Measurements from ENCODE around the gene ZNF780B. TPM values are rescaled to one million over a fixed set of nuclear protein-coding genes. Genes with fewer than 3 reads are reported as not detected.

ZNF780B gene
- total and polyA plus RNA-seq, 2 of the 8 experiments (the other 6 are each of a cell fraction or from before 2014, with no cell fraction given): 3.1 to 22.4 TPM

DNA sequence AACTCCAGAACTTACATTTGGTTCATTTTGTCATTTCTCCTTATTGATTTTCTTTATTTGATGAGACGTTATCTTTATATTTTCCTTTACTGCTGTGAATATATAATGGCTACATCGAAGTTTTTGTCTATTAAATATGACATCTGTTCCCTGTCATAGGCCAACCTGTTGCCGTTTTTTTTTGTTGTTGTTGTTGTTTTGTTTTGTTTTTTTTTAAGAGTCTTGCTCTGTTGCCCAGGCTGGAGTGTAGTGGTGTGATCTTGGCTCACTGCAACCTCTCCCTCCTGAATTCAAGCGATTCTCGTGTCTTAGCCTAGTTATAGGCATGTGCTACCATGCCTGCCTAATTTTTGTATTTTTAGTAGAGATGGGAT is 29.4 kb downstream of the ZNF780B start:
- Histone ChIP-seq H2BK5ac (ENCODE audit: low read depth, low read length) (no peak overlapping the region), H3K27me3 (replicated peaks in 1 of 4; ENCODE audit: control insufficient read depth in 3 of 4, extremely low read depth in 1 of 4, insufficient read depth in 3 of 4, low read length in 3 of 4) (peaks cover 0 to 1% (median 0%) of the 10 kb centered on the region in 4 experiments; a peak in 1 of 7 replicates), H4K20me1 (replicated peaks in 1 of 2; ENCODE audit: control insufficient read depth in 1 of 2, insufficient read depth in 2 of 2, low read length in 2 of 2) (no peaks in the 10 kb centered on the region), H2AK5ac (ENCODE audit: low read depth, low read length) (no peak overlapping the region), H3K4ac (replicated peaks; ENCODE audit: insufficient read length, low read depth, low read length) (no peak overlapping the region), H3K36me3 (ENCODE audit: control insufficient read depth in 2 of 4, insufficient read depth in 4 of 4, low read length in 3 of 4) (peaks cover 0 to 2% (median 0%) of the 10 kb centered on the region in 4 experiments; a peak in 1 of 8 replicates), H4K91ac (replicated peaks; ENCODE audit: insufficient read length, low read length) (no peak overlapping the region), H2AFZ (ENCODE audit: low read length) (no peak overlapping the region), H3K23ac (ENCODE audit: insufficient read length) (no peak overlapping the region), H3K4me1 (replicated peaks in 1 of 4; ENCODE audit: control insufficient read depth in 3 of 4, insufficient read depth in 4 of 4, low read length in 3 of 4) (no peaks in the 10 kb centered on the region), H2BK15ac (ENCODE audit: low read length) (no peak overlapping the region), H3K4me2 (ENCODE audit: insufficient read depth in 1 of 2, low read depth in 2 of 2, low read length in 2 of 2) (no peak overlapping the region), H3K23me2 (ENCODE audit: low read depth, low read length) (no peaks in the 10 kb centered on the region), H3K4me3 (ENCODE audit: extremely low read depth in 1 of 4, insufficient read depth in 2 of 4, low read depth in 3 of 4, low read length in 4 of 4) (no peak overlapping the region), H2BK120ac (replicated peaks; ENCODE audit: low read depth, low read length) (no peak overlapping the region), H4K5ac (ENCODE audit: insufficient read length, low read depth, low read length) (no peak overlapping the region), H3K9me3 (ENCODE audit: insufficient read depth in 2 of 2, low read depth in 1 of 2, low read length in 1 of 2) (peaks cover 72 to 75% of the 10 kb centered on the region in 2 experiments), H4K8ac (ENCODE audit: extremely low read depth, insufficient read depth, low read length) (no peak overlapping the region), H3K79me1 (ENCODE audit: low read depth, low read length) (no peaks in the 10 kb centered on the region), H3K14ac (ENCODE audit: insufficient read length) (no peak overlapping the region), H3K79me2 (ENCODE audit: control insufficient read depth in 1 of 2, insufficient read depth in 2 of 2, low read length in 2 of 2) (no peaks in the 10 kb centered on the region), H3K56ac (replicated peaks; ENCODE audit: insufficient read length, low read depth, low read length) (no peak overlapping the region), H3K27ac (ENCODE audit: low read depth, low read length) (no peak overlapping the region), H3K9ac (replicated peaks in 1 of 4; ENCODE audit: extremely low read depth in 1 of 4, low read depth in 3 of 4, low read length in 3 of 4) (no peak overlapping the region), H3K18ac (ENCODE audit: extremely low read depth, low read length) (no peak overlapping the region), H2BK12ac (ENCODE audit: low read depth, low read length) (no peak overlapping the region), H2BK20ac (ENCODE audit: low read length) (no peak overlapping the region)
- FAIRE-seq: no peak
- no peak for DNase-seq (ENCODE audit: low read depth in 1 of 2, low spot score in 2 of 2)
- CTCF ChIA-PET (ENCODE audit: partially characterized antibody): no interaction called here
- TF ChIP-seq SIN3A (conservative IDR thresholded peaks at IDR 0.05 in 1 of 2, IDR thresholded peaks at IDR 0.05 in 1 of 2; ENCODE audit: low read depth in 1 of 2, low read length in 2 of 2): no peak
- no peak for TF ChIP-seq POLR2AphosphoS5 (IDR thresholded peaks at IDR 0.05; ENCODE audit: low read depth, low read length)
- TF ChIP-seq SP1 (IDR thresholded peaks at IDR 0.05; ENCODE audit: low read depth, low read length): no peak
- no peak for TF ChIP-seq KDM4A (IDR thresholded peaks at IDR 0.05; ENCODE audit: low read depth, low read length, severe bottlenecking)
- no peak for TF ChIP-seq CREB1 (IDR thresholded peaks at IDR 0.05)
- TF ChIP-seq JUND (IDR thresholded peaks at IDR 0.05; ENCODE audit: low read length): no peak
- 87% methylated on average over 5 of the region's 5 CpGs; no CpG with 5 or more reads in 1 of the 2 experiments for WGBS, 2 experiments (ENCODE audit: extremely low coverage in 1 of 2, insufficient coverage in 1 of 2, insufficient read length in 1 of 2, insufficient replicate concordance in 2 of 2, low coverage in 1 of 2, low lambda C conversion rate in 2 of 2, missing lambda C conversion rate in 1 of 2)
- POLR2A ChIA-PET (ENCODE audit: partially characterized antibody): no interaction called here

Measured in H1 (cell line).